Measurements from ENCODE around the gene FOXB2.

The FOXB2 gene

GRCh38 chr9:77005216-77005615 is 14.2 kb upstream of the FOXB2 start:
- DNase-seq (ENCODE audit: low spot score): no peak
- in situ Hi-C loops (cut with MboI; ENCODE audit: low pct_unique_long_range_greater_than_20kb, low sequenced_read_pairs, unreplicated experiment): no loop called here
- TF ChIP-seq CTCF (IDR thresholded peaks at IDR 0.05; ENCODE audit: extremely low read depth, insufficient read depth, missing control alignments): no peak

GRCh38 chr9:77010527-77010926 is 8.9 kb upstream of the FOXB2 start:
- DNase-seq (ENCODE audit: low spot score): no peak
- in situ Hi-C loops (cut with MboI; ENCODE audit: low pct_unique_long_range_greater_than_20kb, low sequenced_read_pairs, unreplicated experiment): no loop called here
- no peak for TF ChIP-seq CTCF (IDR thresholded peaks at IDR 0.05; ENCODE audit: extremely low read depth, insufficient read depth, missing control alignments)

GRCh38 chr9:77011973-77012821 is 7.3 kb upstream of the FOXB2 start:
- TF ChIP-seq CTCF (IDR thresholded peaks at IDR 0.05; ENCODE audit: extremely low read depth, insufficient read depth, missing control alignments): peak; percentile 87
- DNase-seq (ENCODE audit: low spot score): peak; percentile 74
- in situ Hi-C loops (cut with MboI; ENCODE audit: low pct_unique_long_range_greater_than_20kb, low sequenced_read_pairs, unreplicated experiment): no loop called here

GRCh38 chr9:77013206-77013931 is 6.1 kb upstream of the FOXB2 start:
- DNase-seq (ENCODE audit: low spot score): no peak
- in situ Hi-C loops (cut with MboI; ENCODE audit: low pct_unique_long_range_greater_than_20kb, low sequenced_read_pairs, unreplicated experiment): no loop called here
- no peak for TF ChIP-seq CTCF (IDR thresholded peaks at IDR 0.05; ENCODE audit: extremely low read depth, insufficient read depth, missing control alignments)

- in situ Hi-C loops (cut with MboI; ENCODE audit: low pct_unique_long_range_greater_than_20kb, low sequenced_read_pairs, unreplicated experiment): no loop called here
- no peak for DNase-seq (ENCODE audit: low spot score)
- no peak for TF ChIP-seq CTCF (IDR thresholded peaks at IDR 0.05; ENCODE audit: extremely low read depth, insufficient read depth, missing control alignments)
Observed at GRCh38 chr9:77013932-77014596, 5.4 kb upstream of the FOXB2 start.

- no peak for DNase-seq (ENCODE audit: low spot score)
- in situ Hi-C loops (cut with MboI; ENCODE audit: low pct_unique_long_range_greater_than_20kb, low sequenced_read_pairs, unreplicated experiment): no loop called here
- TF ChIP-seq CTCF (IDR thresholded peaks at IDR 0.05; ENCODE audit: extremely low read depth, insufficient read depth, missing control alignments): no peak
Observed at GRCh38 chr9:77014597-77015263, 4.7 kb upstream of the FOXB2 start.
